OCI-M1 (cell line): ENCODE results near the gene ATAD1.
"Not testable (repeated sequence)": the region's sequence is repeated elsewhere in the genome, so short reads cannot be mapped to it uniquely, and the experiment has no call there.

Experiments used
- DNase-seq: peaks from one replicate; lab custom pipeline; 2025; lab: John Stamatoyannopoulos, UW

The ATAD1 gene

GRCh38 chr10:87817609-87818504 is at the start of gene ATAD1:
Gene ATAD1 (minus strand): TSS chr10:87818226. CDS start chr10:87814599, 3,627 bp downstream.
- peak; percentile 95 for DNase-seq

DNA sequence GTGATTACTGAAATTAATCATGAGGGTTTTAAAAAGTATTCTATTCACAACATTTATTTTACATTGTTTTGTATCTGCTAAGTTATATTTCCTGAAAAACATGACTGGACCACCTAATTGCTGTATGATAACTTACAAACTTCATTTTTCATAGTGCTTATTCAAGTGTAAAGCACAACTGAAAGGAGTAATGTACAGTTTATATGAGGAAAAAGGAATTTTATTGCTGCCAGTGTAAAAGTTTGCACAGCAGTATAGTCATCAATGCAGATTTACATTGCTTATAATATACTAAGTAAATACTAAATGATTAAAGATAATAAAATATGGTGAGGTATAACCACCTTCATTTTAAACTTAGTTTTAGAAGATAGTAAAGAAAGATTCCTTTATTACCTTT is 49.4 kb upstream of the ATAD1 start:
- no peak for DNase-seq

- no peak for DNase-seq
These were observed 48.5 kb upstream of the ATAD1 start for GRCh38 chr10:87866412-87866974.

DNA sequence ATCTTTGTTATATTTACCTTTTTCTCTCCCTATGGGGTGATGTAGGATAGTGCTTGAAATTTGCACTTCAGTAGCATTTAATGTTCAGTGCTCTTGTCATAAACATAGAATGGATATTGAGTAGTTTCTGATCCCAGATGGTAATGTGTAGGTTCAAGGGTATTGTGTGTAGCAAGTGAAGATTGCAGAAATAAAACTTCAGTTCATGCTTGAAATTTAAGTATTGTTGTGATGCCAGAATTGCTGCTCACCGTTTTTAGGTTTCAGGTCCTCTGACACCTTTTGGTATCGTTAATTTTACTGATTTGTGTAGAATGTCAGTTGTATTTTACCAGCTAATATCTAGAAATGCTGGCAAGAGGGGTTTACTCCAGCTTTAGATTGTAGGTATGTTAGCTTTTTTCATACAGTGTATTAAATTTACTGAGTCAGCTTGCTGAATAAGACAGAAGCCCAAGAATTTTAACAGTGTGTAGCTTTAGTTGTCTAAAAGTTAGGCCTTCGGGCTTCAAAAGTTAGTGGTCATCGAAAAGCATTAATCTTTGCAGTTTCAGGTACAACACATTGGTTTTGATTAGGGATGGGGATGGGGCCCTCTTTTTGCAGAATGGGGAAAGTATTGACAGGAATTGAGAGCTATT is 47.3 kb upstream of the ATAD1 start:
- DNase-seq = peak; percentile 67

DNA sequence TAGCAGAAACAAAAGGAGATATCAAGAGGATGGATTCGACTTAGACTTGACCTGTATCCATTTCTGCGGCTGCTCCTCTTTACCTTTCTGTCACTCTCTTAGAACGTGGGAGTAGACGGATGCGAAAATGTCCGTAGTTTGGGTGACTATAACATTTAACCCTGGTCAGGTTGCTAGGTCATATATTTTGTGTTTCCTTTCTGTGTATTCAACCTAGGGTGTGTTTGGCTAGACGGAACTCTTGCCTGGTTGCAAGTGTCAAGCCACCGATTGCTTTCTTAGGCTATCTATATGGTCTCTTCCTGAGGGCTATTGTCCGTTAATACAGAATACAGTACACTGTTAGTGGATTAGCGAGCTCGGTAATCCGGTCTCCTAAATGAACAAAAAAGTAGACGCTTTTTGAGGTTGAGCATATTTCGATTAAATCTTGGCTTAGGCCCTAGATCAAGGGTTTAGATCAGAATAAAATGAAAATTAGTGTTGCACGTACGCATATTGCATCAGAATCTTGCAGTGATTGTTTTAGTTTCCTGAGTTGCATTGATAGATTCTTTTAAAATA is 46.6 kb upstream of the ATAD1 start:
- peak; percentile 68 for DNase-seq

DNA sequence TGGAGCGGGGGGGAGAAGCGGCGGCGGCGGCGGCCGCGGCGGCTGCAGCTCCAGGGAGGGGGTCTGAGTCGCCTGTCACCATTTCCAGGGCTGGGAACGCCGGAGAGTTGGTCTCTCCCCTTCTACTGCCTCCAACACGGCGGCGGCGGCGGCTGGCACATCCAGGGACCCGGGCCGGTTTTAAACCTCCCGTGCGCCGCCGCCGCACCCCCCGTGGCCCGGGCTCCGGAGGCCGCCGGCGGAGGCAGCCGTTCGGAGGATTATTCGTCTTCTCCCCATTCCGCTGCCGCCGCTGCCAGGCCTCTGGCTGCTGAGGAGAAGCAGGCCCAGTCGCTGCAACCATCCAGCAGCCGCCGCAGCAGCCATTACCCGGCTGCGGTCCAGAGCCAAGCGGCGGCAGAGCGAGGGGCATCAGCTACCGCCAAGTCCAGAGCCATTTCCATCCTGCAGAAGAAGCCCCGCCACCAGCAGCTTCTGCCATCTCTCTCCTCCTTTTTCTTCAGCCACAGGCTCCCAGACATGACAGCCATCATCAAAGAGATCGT is 46.0 kb upstream of the ATAD1 start:
- peak; percentile 65 for DNase-seq

GRCh38 chr10:87863053-87863943 is 45.3 kb upstream of the ATAD1 start, which contains the start of the genes KLLN and PTEN:
Gene KLLN (minus strand): TSS chr10:87863533. CDS start chr10:87862487, 1,046 bp downstream.
Gene PTEN (plus strand): TSS chr10:87863625. CDS start chr10:87864470, 845 bp downstream.
- DNase-seq = peak; percentile 98

DNA sequence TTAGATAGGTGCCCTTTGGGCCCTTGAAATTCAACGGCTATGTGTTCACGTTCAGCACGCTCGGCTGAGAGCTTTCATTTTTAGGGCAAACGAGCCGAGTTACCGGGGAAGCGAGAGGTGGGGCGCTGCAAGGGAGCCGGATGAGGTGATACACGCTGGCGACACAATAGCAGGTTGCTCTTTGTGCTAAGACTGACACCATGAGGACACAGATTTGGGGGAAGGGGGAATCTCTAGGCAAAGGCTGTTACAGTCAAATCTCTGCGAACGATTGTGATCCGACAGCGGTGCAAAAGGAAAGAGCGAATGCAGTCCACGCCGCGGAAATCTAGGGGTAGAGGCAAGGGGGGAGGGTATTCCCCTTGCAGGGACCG is 44.6 kb upstream of the ATAD1 start:
- peak; percentile 92 for DNase-seq

GRCh38 chr10:87861953-87862678 is 44.1 kb upstream of the ATAD1 start:
- DNase-seq = peak; percentile 99

- peak; percentile 89 for DNase-seq
These were observed 43.5 kb upstream of the ATAD1 start for GRCh38 chr10:87861566-87861952.

- no peak for DNase-seq
These were observed 42.9 kb upstream of the ATAD1 start for GRCh38 chr10:87860816-87861403.

- peak; percentile 93 for DNase-seq
These were observed 42.2 kb upstream of the ATAD1 start for GRCh38 chr10:87860156-87860795.

GRCh38 chr10:87855665-87856064 is 37.6 kb upstream of the ATAD1 start:
- not testable (repeated sequence) for DNase-seq

- DNase-seq = not testable (repeated sequence)
These were observed 37.2 kb upstream of the ATAD1 start for GRCh38 chr10:87855247-87855646.

DNA sequence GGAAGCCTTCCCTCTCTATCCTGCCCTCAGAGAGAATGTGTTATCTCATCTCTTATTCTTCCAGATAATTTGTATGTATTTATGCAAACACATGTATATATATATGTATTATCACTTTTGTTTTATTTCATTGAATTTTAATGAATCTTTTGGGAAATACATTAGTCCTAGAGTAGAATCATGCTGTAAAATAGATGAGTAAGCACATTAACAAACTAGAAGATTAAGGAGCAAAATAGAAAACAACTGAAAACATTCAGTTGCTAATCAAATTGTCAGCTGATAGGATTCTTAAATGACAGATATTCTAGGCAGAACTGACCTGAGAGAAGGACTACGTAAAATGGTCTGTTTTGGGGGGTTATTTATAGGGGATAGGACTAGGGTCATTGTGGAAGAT is 34.1 kb upstream of the ATAD1 start:
- DNase-seq = no peak

GRCh38 chr10:87850742-87851205 is 32.7 kb upstream of the ATAD1 start:
- DNase-seq = peak; percentile 81

DNA sequence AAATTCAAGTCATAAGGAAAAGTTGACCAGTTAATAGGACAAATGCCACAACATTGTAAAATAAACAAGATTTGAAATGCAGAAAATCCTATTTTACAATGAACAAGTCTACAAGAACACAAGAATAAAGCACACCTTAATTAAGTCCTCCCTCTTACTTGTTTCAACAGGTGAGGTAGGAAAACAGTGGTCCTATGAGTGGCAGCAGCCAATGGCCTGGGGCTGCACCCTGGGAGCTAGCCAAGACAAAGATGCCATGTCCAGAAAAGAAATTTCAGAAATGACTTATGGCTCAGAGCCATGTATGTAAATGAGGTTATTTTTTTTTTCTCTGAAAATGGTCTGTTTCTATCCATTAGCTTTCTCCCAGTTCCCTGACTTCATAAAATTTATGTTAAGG is 31.0 kb upstream of the ATAD1 start:
- DNase-seq = no peak

DNA sequence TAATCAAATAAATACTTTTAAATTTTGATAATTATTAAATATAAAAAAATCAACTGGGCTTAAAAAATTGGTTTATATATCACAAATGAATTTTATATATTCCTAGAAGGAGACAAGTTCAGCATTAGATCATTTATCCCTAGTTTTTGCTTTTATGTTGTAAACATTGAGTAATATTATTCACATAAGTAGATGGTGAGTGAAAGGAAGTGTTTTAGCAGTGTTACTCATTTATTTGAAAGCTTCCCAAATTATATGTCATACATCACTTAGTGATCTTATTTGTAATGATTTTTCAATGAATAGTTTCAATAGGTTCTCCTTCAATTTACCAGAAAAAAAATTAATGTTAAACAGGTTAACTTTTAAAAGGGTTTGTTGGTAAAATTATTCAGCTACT is 29.5 kb upstream of the ATAD1 start:
- DNase-seq = no peak

- not testable (repeated sequence) for DNase-seq
These were observed 28.7 kb upstream of the ATAD1 start for GRCh38 chr10:87846711-87847110.
